ENCODE results near the gene TGFB3. TPM values are rescaled to one million over a fixed set of nuclear protein-coding genes. Genes with fewer than 3 reads are reported as not detected.

TGFB3 gene
- total RNA-seq, 1 donor from 2014 or later = not detected

GRCh38 chr14:75968456-75968855 is 13.3 kb downstream of the TGFB3 start:
- H3K36me3 Mint-ChIP-seq = peaks cover 12% of the 10 kb centered on the region

GRCh38 chr14:75967866-75968265 is 13.9 kb downstream of the TGFB3 start:
- Mint-ChIP-seq H3K27ac (no peak overlapping the region), H3K27me3 (ENCODE audit: insufficient read depth, low read depth) (peaks cover 2% of the 10 kb centered on the region), H3K4me1 (peaks cover 1% of the 10 kb centered on the region), H3K36me3 (peaks cover 12% of the 10 kb centered on the region), H3K4me3 (no peak overlapping the region), H3K9me3 (no peaks in the 10 kb centered on the region)
- no peaks in the 10 kb centered on the region for H3K27me3 ChIP-seq
- H3K36me3 ChIP-seq = no peaks in the 10 kb centered on the region
- H3K4me3 ChIP-seq = no peak overlapping the region
- no peak for TF ChIP-seq EZH2 (IDR thresholded peaks at IDR 0.05)
- TF ChIP-seq EZH2phosphoT487 (IDR thresholded peaks at IDR 0.05) = no peak
- no peak for TF ChIP-seq CTCF (IDR thresholded peaks at IDR 0.05)
- no peaks in the 10 kb centered on the region for H3K9me3 ChIP-seq (ENCODE audit: low read depth)
- no peak overlapping the region for H3K9ac ChIP-seq
- no peaks in the 10 kb centered on the region for H3K4me1 ChIP-seq
- no peak overlapping the region for H3K4me2 ChIP-seq
- H2AFZ ChIP-seq (replicated peaks) = no peak overlapping the region
- no peak overlapping the region for H3K27ac ChIP-seq
- H3K79me2 ChIP-seq (ENCODE audit: low read depth) = no peaks in the 10 kb centered on the region
- no peak for DNase-seq (ENCODE audit: low spot score)
- no peaks in the 10 kb centered on the region for H4K20me1 ChIP-seq (ENCODE audit: low read depth)
- H3F3A ChIP-seq (ENCODE audit: low read depth) = no peaks in the 10 kb centered on the region

More at GRCh38 chr14:75968456-75968855, 13.3 kb downstream of the TGFB3 start:
- H3K4me2 ChIP-seq = no peak overlapping the region
- TF ChIP-seq EZH2phosphoT487 (IDR thresholded peaks at IDR 0.05) (no peak), CTCF (IDR thresholded peaks at IDR 0.05) (no peak), EZH2 (IDR thresholded peaks at IDR 0.05) (no peak)
- H4K20me1 ChIP-seq (ENCODE audit: low read depth) = no peaks in the 10 kb centered on the region
- no peaks in the 10 kb centered on the region for H3K9me3 Mint-ChIP-seq
- DNase-seq (ENCODE audit: low spot score) = no peak
- H3K4me1 Mint-ChIP-seq = peaks cover 6% of the 10 kb centered on the region
- no peak overlapping the region for H3K27ac Mint-ChIP-seq
- H3K79me2 ChIP-seq (ENCODE audit: low read depth) = no peaks in the 10 kb centered on the region
- H3K27ac ChIP-seq = no peak overlapping the region
- no peak overlapping the region for H2AFZ ChIP-seq (replicated peaks)
- H3K27me3 ChIP-seq = no peaks in the 10 kb centered on the region
- H3K27me3 Mint-ChIP-seq (ENCODE audit: insufficient read depth, low read depth) = peaks cover 2% of the 10 kb centered on the region
- no peaks in the 10 kb centered on the region for H3K9me3 ChIP-seq (ENCODE audit: low read depth)
- no peak overlapping the region for H3K4me3 Mint-ChIP-seq
- no peak overlapping the region for H3K9ac ChIP-seq
- H3F3A ChIP-seq (ENCODE audit: low read depth) = no peaks in the 10 kb centered on the region
- no peaks in the 10 kb centered on the region for H3K36me3 ChIP-seq
- H3K4me3 ChIP-seq = no peak overlapping the region
- no peaks in the 10 kb centered on the region for H3K4me1 ChIP-seq

GRCh38 chr14:75961662-75962061 is 20.1 kb downstream of the TGFB3 start:
- Histone ChIP-seq H3K4me2 (no peak overlapping the region), H3K36me3 (no peaks in the 10 kb centered on the region), H2AFZ (replicated peaks) (no peak overlapping the region), H3K79me2 (ENCODE audit: low read depth) (no peaks in the 10 kb centered on the region), H3K4me3 (no peak overlapping the region), H4K20me1 (ENCODE audit: low read depth) (no peaks in the 10 kb centered on the region), H3K9me3 (ENCODE audit: low read depth) (no peaks in the 10 kb centered on the region), H3K27ac (no peak overlapping the region), H3K27me3 (no peaks in the 10 kb centered on the region), H3F3A (ENCODE audit: low read depth) (no peaks in the 10 kb centered on the region), H3K9ac (no peak overlapping the region), H3K4me1 (no peaks in the 10 kb centered on the region)
- Mint-ChIP-seq H3K9me3 (no peaks in the 10 kb centered on the region), H3K4me1 (no peaks in the 10 kb centered on the region), H3K4me3 (no peak overlapping the region), H3K27ac (no peak overlapping the region), H3K36me3 (peaks cover 19% of the 10 kb centered on the region), H3K27me3 (ENCODE audit: insufficient read depth, low read depth) (peaks cover 3% of the 10 kb centered on the region)
- DNase-seq (ENCODE audit: low spot score) = no peak
- no peak for TF ChIP-seq EZH2 (IDR thresholded peaks at IDR 0.05)
- TF ChIP-seq EZH2phosphoT487 (IDR thresholded peaks at IDR 0.05) = no peak
- no peak for TF ChIP-seq CTCF (IDR thresholded peaks at IDR 0.05)

Measured in neural progenitor cell (in vitro differentiated cells).